Measurements from ENCODE around the gene GTSE1. TPM values are rescaled to one million over a fixed set of nuclear protein-coding genes. Genes with fewer than 3 reads are reported as not detected.

The GTSE1 gene, protein sequence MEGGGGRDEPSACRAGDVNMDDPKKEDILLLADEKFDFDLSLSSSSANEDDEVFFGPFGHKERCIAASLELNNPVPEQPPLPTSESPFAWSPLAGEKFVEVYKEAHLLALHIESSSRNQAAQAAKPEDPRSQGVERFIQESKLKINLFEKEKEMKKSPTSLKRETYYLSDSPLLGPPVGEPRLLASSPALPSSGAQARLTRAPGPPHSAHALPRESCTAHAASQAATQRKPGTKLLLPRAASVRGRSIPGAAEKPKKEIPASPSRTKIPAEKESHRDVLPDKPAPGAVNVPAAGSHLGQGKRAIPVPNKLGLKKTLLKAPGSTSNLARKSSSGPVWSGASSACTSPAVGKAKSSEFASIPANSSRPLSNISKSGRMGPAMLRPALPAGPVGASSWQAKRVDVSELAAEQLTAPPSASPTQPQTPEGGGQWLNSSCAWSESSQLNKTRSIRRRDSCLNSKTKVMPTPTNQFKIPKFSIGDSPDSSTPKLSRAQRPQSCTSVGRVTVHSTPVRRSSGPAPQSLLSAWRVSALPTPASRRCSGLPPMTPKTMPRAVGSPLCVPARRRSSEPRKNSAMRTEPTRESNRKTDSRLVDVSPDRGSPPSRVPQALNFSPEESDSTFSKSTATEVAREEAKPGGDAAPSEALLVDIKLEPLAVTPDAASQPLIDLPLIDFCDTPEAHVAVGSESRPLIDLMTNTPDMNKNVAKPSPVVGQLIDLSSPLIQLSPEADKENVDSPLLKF
- total RNA-seq (2021; ENCODE audit: unreplicated experiment) (46.1 TPM), Bru-seq, nascent RNA (percentile 79 among the genes with signal in this experiment), BruChase-seq, experiment 1, labeled RNA remaining after a 6-hour chase (percentile 75 among the genes with signal in this experiment), BruChase-seq, experiment 2, labeled RNA remaining after a 2-hour chase (percentile 80 among the genes with signal in this experiment)
- 23.9 and 32.8 TPM in 2 replicates for polyA plus RNA-seq (2012)
- long read RNA-seq, transcript GTSE1-201 (12 exons, 3,112 nt), result major isoform, 16 of 67 reads
- long read RNA-seq, partial matches to known transcripts, result 32 of 67 reads
- long read RNA-seq, other reads (novel, unspliced or antisense), result 19 of 67 reads

DNA sequence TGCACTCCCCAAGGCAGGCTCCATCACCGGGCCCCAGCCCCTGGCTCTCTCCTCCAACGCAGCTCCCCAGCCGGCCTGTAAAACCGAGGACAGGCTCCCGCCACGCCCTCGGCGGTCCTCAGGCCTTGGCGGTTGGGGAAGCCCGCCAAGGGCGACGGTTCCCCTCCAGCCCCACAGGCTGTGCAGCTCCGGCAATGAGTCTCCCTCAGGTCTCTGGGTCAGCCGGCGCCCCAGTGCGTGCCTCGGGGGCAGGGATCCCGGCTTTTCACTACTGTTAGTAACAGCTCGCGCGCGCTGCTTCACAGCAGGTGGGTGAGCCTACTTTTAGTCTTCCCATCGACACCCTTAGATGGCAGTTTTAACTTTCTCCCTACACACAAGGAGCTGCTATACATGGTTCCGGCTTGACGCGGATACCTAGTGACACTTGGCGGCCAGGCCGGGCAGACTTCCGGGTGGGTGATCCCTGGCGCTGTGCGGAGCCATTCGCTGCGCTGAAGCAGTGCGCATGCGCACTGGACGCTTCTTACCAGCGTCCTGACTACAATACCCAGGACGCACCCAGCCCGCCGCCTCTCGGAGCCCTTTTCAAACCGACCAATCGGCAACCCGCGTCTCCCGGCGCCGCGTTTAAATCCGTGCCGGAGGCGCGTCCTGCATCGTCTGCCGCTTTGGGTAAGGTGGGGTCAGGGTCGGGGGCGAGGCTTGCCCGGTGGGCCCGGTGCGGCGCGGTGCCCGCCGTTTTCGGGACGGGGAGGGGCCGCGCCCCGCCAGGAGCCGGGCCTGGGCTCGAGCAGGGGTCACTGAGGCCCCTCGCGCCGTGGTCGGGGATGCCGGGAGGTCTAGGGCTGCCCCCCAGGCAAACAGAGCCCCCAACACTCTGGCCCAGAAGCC lies at the start of gene GTSE1:
Gene GTSE1 (plus strand): TSS at position 614 of the 894 bp plus-strand sequence. CDS start 531 bp downstream, outside the sequence.
- Histone ChIP-seq H3K79me2 (ENCODE audit: insufficient read depth, low read length) (peaks cover 41% of the 10 kb centered on the region), H3K27ac (ENCODE audit: low read depth, low read length) (peak within 1 kb of the TSS; percentile 86), H3K4me1 (ENCODE audit: control insufficient read depth in 1 of 2, insufficient read depth in 2 of 2, low read length in 2 of 2) (peaks cover 12 to 21% of the 10 kb centered on the region in 2 experiments; a peak in 3 of 4 replicates), H3K9ac (ENCODE audit: low read length) (peak within 1 kb of the TSS; percentile 73), H3K4me3 (replicated peaks in 1 of 2; ENCODE audit: low read depth in 1 of 2, low read length in 2 of 2) (peak within 1 kb of the TSS; percentile 83 to 95), H3K4me2 (ENCODE audit: low read length) (peak within 1 kb of the TSS; percentile 91), H3K36me3 (ENCODE audit: control insufficient read depth in 1 of 2, insufficient read depth in 2 of 2, low read length in 2 of 2) (peaks cover 16 to 33% of the 10 kb centered on the region in 2 experiments; a peak in 3 of 4 replicates), H3K9me2 (ENCODE audit: insufficient read depth) (no peaks in the 10 kb centered on the region), H3K9me3 (ENCODE audit: control insufficient read depth in 1 of 2, insufficient read depth in 1 of 2, low read depth in 1 of 2, low read length in 2 of 2) (no peaks in the 10 kb centered on the region), H2AFZ (ENCODE audit: low read depth, low read length, poor library complexity, severe bottlenecking) (no peak within 1 kb of the TSS), H4K20me1 (ENCODE audit: insufficient read depth) (no peaks in the 10 kb centered on the region), H3K27me3 (ENCODE audit: insufficient read depth, low read length) (no peaks in the 10 kb centered on the region)
- ATAC-seq (peak; percentile 97), DNase-seq (ENCODE audit: low read depth, low spot score) (peak; percentile 93)
- RAD21 ChIA-PET (ENCODE audit: low non-redundant PET in 1 of 2, low total read pairs in 2 of 2, uncharacterized antibody in 2 of 2, unreplicated experiment in 2 of 2), result interaction anchor here (0.6 to 1.2 kb wide), 3 partner anchors 19 to 174 kb away, joined by 3 to 5 read pairs (median 4); no protein-coding TSS in a partner anchor
- CTCF ChIA-PET, result interaction anchor here (1.2 to 1.7 kb wide), 2 partner anchors 20 to 174 kb away, joined by 5 to 9 read pairs; no protein-coding TSS in a partner anchor
- TSS peak; percentile 89 for BruUV-seq (replicated peaks)
- POLR2A ChIA-PET, result interaction anchor here (1.2 to 1.7 kb wide), 3 partner anchors 26 to 174 kb away, joined by 3 to 4 read pairs (median 4); partner anchors contain the start of gene TTC38
- intact Hi-C loops (cut with micrococcal nuclease), result loop anchor here (5.0 kb wide), 1 partner anchor 174 kb away; no protein-coding TSS in a partner anchor
- TF ChIP-seq EZH2 (IDR thresholded peaks at IDR 0.05) (no peak), ZFX (IDR thresholded peaks at IDR 0.05) (no peak; the same call in 1 of the 2 replicates), SRF (IDR thresholded peaks at IDR 0.05; ENCODE audit: low read depth) (no peak; the same call in 1 of the 2 replicates), POLR2A (IDR thresholded peaks at IDR 0.05; ENCODE audit: borderline replicate concordance, extremely low read depth, insufficient read depth, insufficient read length) (peak; percentile 83), CBX3 (IDR thresholded peaks at IDR 0.05; ENCODE audit: low read depth) (no peak), SP1 (IDR thresholded peaks at IDR 0.05; ENCODE audit: low read depth) (peak; percentile 86), ZNF274 (IDR thresholded peaks at IDR 0.05; ENCODE audit: low read depth, low read length) (no peak), RAD21 (IDR thresholded peaks at IDR 0.05; ENCODE audit: low read depth) (peak; percentile 61), YY1 (IDR thresholded peaks at IDR 0.05; ENCODE audit: extremely low read depth, insufficient replicate concordance, low read depth, low read length) (peak; percentile 84), JUND (IDR thresholded peaks at IDR 0.05) (no peak), ELF1 (IDR thresholded peaks at IDR 0.05; ENCODE audit: borderline replicate concordance, low read depth) (peak; percentile 97), SIN3A (IDR thresholded peaks at IDR 0.05; ENCODE audit: low read depth) (peak; percentile 97)
- TF ChIP-seq, protein P1, sequence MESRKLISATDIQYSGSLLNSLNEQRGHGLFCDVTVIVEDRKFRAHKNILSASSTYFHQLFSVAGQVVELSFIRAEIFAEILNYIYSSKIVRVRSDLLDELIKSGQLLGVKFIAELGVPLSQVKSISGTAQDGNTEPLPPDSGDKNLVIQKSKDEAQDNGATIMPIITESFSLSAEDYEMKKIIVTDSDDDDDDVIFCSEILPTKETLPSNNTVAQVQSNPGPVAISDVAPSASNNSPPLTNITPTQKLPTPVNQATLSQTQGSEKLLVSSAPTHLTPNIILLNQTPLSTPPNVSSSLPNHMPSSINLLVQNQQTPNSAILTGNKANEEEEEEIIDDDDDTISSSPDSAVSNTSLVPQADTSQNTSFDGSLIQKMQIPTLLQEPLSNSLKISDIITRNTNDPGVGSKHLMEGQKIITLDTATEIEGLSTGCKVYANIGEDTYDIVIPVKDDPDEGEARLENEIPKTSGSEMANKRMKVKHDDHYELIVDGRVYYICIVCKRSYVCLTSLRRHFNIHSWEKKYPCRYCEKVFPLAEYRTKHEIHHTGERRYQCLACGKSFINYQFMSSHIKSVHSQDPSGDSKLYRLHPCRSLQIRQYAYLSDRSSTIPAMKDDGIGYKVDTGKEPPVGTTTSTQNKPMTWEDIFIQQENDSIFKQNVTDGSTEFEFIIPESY (IDR thresholded peaks at IDR 0.05; ENCODE audit: extremely low read depth, insufficient replicate concordance, low read length), result no peak
- TF ChIP-seq, protein P2, sequence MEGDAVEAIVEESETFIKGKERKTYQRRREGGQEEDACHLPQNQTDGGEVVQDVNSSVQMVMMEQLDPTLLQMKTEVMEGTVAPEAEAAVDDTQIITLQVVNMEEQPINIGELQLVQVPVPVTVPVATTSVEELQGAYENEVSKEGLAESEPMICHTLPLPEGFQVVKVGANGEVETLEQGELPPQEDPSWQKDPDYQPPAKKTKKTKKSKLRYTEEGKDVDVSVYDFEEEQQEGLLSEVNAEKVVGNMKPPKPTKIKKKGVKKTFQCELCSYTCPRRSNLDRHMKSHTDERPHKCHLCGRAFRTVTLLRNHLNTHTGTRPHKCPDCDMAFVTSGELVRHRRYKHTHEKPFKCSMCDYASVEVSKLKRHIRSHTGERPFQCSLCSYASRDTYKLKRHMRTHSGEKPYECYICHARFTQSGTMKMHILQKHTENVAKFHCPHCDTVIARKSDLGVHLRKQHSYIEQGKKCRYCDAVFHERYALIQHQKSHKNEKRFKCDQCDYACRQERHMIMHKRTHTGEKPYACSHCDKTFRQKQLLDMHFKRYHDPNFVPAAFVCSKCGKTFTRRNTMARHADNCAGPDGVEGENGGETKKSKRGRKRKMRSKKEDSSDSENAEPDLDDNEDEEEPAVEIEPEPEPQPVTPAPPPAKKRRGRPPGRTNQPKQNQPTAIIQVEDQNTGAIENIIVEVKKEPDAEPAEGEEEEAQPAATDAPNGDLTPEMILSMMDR (IDR thresholded peaks at IDR 0.05 in 2 of 3, conservative IDR thresholded peaks at IDR 0.05 in 1 of 3; ENCODE audit: borderline replicate concordance in 1 of 3, insufficient read depth in 1 of 3, low read depth in 2 of 3, low read length in 2 of 3), result 0 out of 6 replicates have a peak, but pooled peaks of 2 of the 3 experiments have one; percentile 8 to 12
- TF ChIP-seq, protein P3, sequence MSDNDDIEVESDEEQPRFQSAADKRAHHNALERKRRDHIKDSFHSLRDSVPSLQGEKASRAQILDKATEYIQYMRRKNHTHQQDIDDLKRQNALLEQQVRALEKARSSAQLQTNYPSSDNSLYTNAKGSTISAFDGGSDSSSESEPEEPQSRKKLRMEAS (IDR thresholded peaks at IDR 0.05), result peak; percentile 66
- TF ChIP-seq, protein P4, sequence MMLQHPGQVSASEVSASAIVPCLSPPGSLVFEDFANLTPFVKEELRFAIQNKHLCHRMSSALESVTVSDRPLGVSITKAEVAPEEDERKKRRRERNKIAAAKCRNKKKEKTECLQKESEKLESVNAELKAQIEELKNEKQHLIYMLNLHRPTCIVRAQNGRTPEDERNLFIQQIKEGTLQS (IDR thresholded peaks at IDR 0.05), result no peak
